K562 (cell line): ENCODE data around the gene KCNK2. TPM values are rescaled to one million over a fixed set of nuclear protein-coding genes. Genes with fewer than 3 reads are reported as not detected.

Experiments
- BCL6 ChIP-seq: fragments of 250-450 bp; sonication (Bioruptor Pico); IDR thresholded peaks from 2 replicates; pipeline ENCODE4 v1.4.0; 2020
- FOXM1 ChIP-seq, 2 experiments: fragments of 450-650 bp in 1 of 2; sonication (generic) in 1 of 2; formaldehyde crosslinking in 1 of 2; IDR thresholded peaks; 2 replicates each; pipeline versions ENCODE4 v1.6.1 to v1.9.0; 2017 to 2022; ENCODE audit warnings: low read depth in 2 of 2, mild to moderate bottlenecking in 2 of 2, missing genetic modification reagents in 1 of 2, moderate library complexity in 1 of 2
- HMGN3 ChIP-seq: IDR thresholded peaks from 2 replicates; pipeline ENCODE4 v1.6.1; 2011; ENCODE audit warnings: borderline replicate concordance, low read depth, mild to moderate bottlenecking, mixed read lengths, low read length; ENCODE audit not compliant: insufficient read length; ENCODE audit errors: extremely low read depth
- POU5F1 ChIP-seq: fragments of 150-350 bp; IDR thresholded peaks from 2 replicates; pipeline ENCODE4 v1.6.1; 2014; ENCODE audit warnings: borderline replicate concordance, low read length, low read depth, mild to moderate bottlenecking; ENCODE audit not compliant: partially characterized antibody
- SMARCA5 ChIP-seq: fragments of 450-650 bp; IDR thresholded peaks from 2 replicates; pipeline ENCODE4 v1.6.1; 2016
- TAF15 ChIP-seq: fragments of 200-400 bp; formaldehyde crosslinking; IDR thresholded peaks from 2 replicates; pipeline ENCODE4 v1.6.1; 2017; ENCODE audit warnings: mild to moderate bottlenecking, low read depth, low read length, moderate library complexity
- ZNF444 ChIP-seq: fragments of 250-450 bp; sonication (Bioruptor Pico); IDR thresholded peaks from 2 replicates; pipeline ENCODE4 v1.4.0; 2020; ENCODE audit warnings: mild to moderate bottlenecking, moderate library complexity
- ZSCAN29 ChIP-seq: fragments of 450-650 bp; IDR thresholded peaks from 2 replicates; pipeline ENCODE4 v1.6.1; 2017
- polyA plus RNA-seq, 8 experiments: library from polyadenylated mRNA; depleted of rRNA in 4 of 8; stranded (reverse) in 5 of 8; unstranded in 3 of 8; fragments of >200 nt; fragmentation: Nextera tagmentation in 2 of 8; fragmentation: Illumina TruSeq in 1 of 8; extraction: Ambion mirVana in 2 of 8; extraction: Trizol in 1 of 8; gene quantifications; 2 replicates each; pipeline versions ENCODE4 v1.2.1 to v1.2.3, GENCODE V29; 2011 to 2014; ENCODE audit warnings: inconsistent platforms in 1 of 8, missing spikeins in 1 of 8
- total RNA-seq, 7 experiments: library from RNA; depleted of rRNA in 6 of 7; stranded (reverse); fragments of >200 nt in 6 of 7; fragmentation: Illumina TruSeq in 2 of 7; extraction: Trizol in 2 of 7; gene quantifications; 2 replicates each; pipeline versions ENCODE4 v1.2.1 to v1.2.3, GENCODE V29; 2011 to 2021; ENCODE audit warnings: low replicate concordance in 1 of 7
- TF ChIP-seq, protein P1 (sequence below): fragments of 450-650 bp; formaldehyde crosslinking; IDR thresholded peaks from 2 replicates; pipeline ENCODE4 v1.4.0; 2020; ENCODE audit warnings: mild to moderate bottlenecking, moderate library complexity
- TF ChIP-seq, protein P2 (sequence below), 2 experiments: fragments of 450-650 bp; IDR thresholded peaks; 2 replicates each; pipeline ENCODE4 v1.6.1; 2018; ENCODE audit warnings: mild to moderate bottlenecking in 2 of 2, low read depth in 1 of 2; ENCODE audit not compliant: partially characterized antibody in 2 of 2

KCNK2 gene
- total and polyA plus RNA-seq, 9 of the 15 experiments (the other 6 are each of a cell fraction or from before 2014, with no cell fraction given): 0.04 to 0.13 (median 0.05) TPM; not detected in 3

DNA sequence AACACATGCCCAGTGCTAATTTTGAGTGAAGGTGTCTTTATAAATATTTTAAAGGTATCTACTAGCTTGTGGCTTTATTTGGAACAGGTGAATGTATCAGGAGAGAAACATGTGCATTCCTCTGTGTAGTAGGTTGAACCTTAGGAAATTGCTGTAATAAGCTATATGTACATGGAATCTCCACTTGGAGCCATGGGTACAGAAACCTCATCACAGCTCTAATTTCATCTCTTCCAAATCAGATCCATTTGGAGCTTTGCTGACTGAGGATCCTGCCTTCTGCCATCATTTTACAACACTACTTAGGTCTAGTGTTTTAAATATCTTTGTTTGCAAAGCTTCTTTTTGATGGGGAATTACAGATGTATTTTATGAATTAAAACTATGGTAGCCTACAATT is 2.1 kb downstream of the KCNK2 start (continued):
- TF ChIP-seq, protein P1, sequence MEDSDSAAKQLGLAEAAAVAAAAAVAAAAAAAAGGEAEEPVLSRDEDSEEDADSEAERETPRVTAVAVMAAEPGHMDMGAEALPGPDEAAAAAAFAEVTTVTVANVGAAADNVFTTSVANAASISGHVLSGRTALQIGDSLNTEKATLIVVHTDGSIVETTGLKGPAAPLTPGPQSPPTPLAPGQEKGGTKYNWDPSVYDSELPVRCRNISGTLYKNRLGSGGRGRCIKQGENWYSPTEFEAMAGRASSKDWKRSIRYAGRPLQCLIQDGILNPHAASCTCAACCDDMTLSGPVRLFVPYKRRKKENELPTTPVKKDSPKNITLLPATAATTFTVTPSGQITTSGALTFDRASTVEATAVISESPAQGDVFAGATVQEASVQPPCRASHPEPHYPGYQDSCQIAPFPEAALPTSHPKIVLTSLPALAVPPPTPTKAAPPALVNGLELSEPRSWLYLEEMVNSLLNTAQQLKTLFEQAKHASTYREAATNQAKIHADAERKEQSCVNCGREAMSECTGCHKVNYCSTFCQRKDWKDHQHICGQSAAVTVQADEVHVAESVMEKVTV (CRISPR knock-in tag): no peak
- TF ChIP-seq, protein P2, sequence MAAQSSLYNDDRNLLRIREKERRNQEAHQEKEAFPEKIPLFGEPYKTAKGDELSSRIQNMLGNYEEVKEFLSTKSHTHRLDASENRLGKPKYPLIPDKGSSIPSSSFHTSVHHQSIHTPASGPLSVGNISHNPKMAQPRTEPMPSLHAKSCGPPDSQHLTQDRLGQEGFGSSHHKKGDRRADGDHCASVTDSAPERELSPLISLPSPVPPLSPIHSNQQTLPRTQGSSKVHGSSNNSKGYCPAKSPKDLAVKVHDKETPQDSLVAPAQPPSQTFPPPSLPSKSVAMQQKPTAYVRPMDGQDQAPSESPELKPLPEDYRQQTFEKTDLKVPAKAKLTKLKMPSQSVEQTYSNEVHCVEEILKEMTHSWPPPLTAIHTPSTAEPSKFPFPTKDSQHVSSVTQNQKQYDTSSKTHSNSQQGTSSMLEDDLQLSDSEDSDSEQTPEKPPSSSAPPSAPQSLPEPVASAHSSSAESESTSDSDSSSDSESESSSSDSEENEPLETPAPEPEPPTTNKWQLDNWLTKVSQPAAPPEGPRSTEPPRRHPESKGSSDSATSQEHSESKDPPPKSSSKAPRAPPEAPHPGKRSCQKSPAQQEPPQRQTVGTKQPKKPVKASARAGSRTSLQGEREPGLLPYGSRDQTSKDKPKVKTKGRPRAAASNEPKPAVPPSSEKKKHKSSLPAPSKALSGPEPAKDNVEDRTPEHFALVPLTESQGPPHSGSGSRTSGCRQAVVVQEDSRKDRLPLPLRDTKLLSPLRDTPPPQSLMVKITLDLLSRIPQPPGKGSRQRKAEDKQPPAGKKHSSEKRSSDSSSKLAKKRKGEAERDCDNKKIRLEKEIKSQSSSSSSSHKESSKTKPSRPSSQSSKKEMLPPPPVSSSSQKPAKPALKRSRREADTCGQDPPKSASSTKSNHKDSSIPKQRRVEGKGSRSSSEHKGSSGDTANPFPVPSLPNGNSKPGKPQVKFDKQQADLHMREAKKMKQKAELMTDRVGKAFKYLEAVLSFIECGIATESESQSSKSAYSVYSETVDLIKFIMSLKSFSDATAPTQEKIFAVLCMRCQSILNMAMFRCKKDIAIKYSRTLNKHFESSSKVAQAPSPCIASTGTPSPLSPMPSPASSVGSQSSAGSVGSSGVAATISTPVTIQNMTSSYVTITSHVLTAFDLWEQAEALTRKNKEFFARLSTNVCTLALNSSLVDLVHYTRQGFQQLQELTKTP (IDR thresholded peaks at IDR 0.05; ENCODE audit: low read depth in 1 of 2, partially characterized antibody in 2 of 2): no peak
- no peak for TF ChIP-seq ZNF444
- TF ChIP-seq TAF15: no peak
- TF ChIP-seq SMARCA5: no peak
- no peak for TF ChIP-seq ZSCAN29
- TF ChIP-seq HMGN3: no peak
- no peak for TF ChIP-seq FOXM1 (IDR thresholded peaks at IDR 0.05; ENCODE audit: low read depth)
- TF ChIP-seq FOXM1 (CRISPR knock-in tag; IDR thresholded peaks at IDR 0.05; ENCODE audit: low read depth): no peak
- no peak for TF ChIP-seq BCL6 (CRISPR knock-in tag)
- TF ChIP-seq POU5F1: no peak
